Cerebellar nuclear complex (tissue), 1 donor: ENCODE results near the gene TGFBRAP1.

ENCODE experiments used
- DNase-seq, 2 experiments: peaks; one replicate each; lab custom pipeline; 2025; lab: John Stamatoyannopoulos, UW

The TGFBRAP1 gene

GRCh38 chr2:105238664-105239240, 90.8 kb downstream of the TGFBRAP1 start:
- DNase-seq, result no peak

- DNase-seq, result no peak
Measured at GRCh38 chr2:105237045-105237765, 92.3 kb downstream of the TGFBRAP1 start.

DNA sequence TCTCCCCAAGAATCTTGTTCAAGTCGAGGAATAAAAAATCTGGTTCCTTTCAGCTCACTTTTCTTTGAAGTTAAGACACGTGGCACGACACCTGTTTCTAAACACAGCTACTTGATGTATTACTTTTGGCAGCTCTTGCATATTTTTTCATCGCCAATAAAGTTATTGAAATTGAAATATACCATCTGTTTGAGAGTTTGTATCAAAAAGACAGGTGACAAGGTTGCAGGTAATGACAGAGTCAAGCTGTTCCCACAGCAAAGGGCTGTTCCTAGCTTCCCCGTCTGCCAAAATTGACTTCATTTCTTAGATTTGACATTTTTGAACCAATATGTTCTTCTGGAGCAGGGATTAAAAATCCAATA, 93.5 kb downstream of the TGFBRAP1 start:
- no peak for DNase-seq

DNA sequence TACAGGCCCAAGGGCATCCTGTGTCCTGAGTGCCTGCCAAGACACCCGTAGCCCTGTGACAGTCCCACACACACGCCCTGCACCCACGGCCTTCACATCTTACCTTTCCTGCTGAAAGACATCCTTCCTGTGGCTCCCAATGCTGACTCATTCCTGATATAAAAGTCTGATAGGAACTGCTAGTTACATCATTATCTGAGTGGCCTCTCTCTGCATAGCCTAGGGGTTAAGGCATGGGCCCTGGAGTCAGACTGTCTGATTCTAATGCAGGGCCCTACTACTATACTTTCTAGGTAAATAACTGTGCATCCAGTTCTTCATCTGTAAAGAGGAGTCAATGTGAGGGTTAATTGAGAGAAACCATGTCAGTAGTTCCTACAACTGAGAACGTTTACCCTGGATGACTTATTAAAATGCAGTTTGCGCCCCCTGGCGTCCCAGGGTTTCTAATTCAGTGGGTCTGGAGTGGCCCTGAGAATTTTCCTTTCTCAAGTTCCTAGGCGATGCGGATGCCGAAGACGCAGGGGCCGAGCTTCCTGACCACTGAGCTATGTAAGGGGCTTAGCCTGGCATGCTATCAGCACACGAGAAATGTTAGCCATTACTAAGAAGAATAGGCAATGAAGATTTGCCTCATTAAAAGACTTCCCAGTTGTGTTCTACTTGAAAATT, 94.0 kb downstream of the TGFBRAP1 start:
- DNase-seq, result no peak

- DNase-seq, result no peak
Measured at GRCh38 chr2:105231232-105231619, 98.3 kb downstream of the TGFBRAP1 start.

DNA sequence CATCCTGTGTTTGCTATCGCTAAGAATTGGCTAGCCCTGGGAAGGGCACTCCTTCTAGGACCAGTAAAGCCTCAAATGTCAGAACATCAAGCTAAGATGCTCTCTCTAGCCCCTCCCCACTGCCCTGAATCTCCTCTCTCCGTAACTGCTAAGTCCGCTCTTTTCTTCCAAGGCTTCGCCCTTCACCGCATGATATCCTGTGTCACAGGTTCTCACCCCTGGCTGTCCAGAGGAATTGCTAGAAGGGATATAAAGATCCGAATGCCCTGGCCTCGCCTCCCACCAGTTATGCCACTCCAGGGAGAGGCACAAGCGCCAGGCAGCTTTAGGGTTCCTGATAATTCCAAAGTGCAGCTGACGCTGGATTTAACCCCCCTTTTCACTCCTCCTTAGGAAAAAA, 105.1 kb downstream of the TGFBRAP1 start:
- DNase-seq, result no peak

DNA sequence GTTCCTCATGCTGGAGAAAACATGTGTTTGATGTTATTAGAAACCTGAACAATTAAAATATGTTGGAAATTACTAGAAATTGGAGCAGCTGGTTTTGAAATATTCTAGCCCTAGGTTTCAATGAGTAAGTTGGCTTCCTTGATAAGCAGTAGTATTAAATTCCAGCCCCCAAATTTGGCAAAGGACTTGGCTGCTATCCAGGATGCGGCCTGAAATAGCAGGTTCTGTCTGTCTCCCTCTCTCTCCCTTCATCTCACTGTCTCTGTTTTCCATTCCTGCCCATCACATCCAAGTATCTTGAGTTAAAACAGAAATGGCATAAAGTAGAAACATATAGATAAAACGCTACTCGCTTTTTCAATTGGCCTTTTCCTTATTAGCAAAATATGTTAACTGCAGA, 108.9 kb downstream of the TGFBRAP1 start:
- DNase-seq, result no peak

- DNase-seq, result no peak
Measured at GRCh38 chr2:105215586-105216192, 113.8 kb downstream of the TGFBRAP1 start.
